ENCODE results near the gene PDE1A.

DNA sequence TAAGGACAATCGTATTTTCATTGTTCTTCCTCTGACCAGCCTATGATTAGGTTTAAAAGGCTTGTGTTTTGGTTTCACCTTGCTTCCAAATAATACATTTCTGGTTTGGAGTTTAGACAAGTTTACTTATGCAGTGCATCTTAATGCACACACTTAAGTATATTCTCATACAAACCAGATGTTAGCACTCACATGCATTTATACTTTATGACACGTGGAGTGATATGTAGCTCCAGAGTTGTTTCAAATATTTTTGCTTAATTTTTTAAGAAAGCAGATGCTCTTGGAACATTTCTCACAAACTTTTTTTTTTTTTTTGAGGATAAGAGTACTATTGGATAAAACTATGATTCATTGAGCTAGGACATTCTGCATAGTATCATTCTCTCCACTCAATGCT, 109.9 kb downstream of the PDE1A start:
- TF ChIP-seq ZNF544 (tag by site-specific recombination; IDR thresholded peaks at IDR 0.05) = no peak
- TF ChIP-seq ZNF558 (tag by site-specific recombination; IDR thresholded peaks at IDR 0.05) = no peak
- no peak for TF ChIP-seq ZBTB1 (tag by site-specific recombination; IDR thresholded peaks at IDR 0.05)
- TF ChIP-seq, protein P1, sequence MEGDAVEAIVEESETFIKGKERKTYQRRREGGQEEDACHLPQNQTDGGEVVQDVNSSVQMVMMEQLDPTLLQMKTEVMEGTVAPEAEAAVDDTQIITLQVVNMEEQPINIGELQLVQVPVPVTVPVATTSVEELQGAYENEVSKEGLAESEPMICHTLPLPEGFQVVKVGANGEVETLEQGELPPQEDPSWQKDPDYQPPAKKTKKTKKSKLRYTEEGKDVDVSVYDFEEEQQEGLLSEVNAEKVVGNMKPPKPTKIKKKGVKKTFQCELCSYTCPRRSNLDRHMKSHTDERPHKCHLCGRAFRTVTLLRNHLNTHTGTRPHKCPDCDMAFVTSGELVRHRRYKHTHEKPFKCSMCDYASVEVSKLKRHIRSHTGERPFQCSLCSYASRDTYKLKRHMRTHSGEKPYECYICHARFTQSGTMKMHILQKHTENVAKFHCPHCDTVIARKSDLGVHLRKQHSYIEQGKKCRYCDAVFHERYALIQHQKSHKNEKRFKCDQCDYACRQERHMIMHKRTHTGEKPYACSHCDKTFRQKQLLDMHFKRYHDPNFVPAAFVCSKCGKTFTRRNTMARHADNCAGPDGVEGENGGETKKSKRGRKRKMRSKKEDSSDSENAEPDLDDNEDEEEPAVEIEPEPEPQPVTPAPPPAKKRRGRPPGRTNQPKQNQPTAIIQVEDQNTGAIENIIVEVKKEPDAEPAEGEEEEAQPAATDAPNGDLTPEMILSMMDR (tag by site-specific recombination; IDR thresholded peaks at IDR 0.05) = no peak
- no peak for TF ChIP-seq ZNF423 (tag by site-specific recombination; IDR thresholded peaks at IDR 0.05)
- no peak for TF ChIP-seq FEZF1 (tag by site-specific recombination; IDR thresholded peaks at IDR 0.05)
- TF ChIP-seq, protein P2, sequence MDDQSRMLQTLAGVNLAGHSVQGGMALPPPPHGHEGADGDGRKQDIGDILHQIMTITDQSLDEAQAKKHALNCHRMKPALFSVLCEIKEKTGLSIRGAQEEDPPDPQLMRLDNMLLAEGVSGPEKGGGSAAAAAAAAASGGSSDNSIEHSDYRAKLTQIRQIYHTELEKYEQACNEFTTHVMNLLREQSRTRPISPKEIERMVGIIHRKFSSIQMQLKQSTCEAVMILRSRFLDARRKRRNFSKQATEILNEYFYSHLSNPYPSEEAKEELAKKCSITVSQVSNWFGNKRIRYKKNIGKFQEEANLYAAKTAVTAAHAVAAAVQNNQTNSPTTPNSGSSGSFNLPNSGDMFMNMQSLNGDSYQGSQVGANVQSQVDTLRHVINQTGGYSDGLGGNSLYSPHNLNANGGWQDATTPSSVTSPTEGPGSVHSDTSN (CRISPR knock-in tag; IDR thresholded peaks at IDR 0.05) = no peak
- no peak for TF ChIP-seq ZNF629 (tag by site-specific recombination; IDR thresholded peaks at IDR 0.05)
- TF ChIP-seq ZNF394 (tag by site-specific recombination; IDR thresholded peaks at IDR 0.05; ENCODE audit: borderline replicate concordance) = no peak
- TF ChIP-seq GFI1B (tag by site-specific recombination; IDR thresholded peaks at IDR 0.05) = no peak
- TF ChIP-seq, protein P3, sequence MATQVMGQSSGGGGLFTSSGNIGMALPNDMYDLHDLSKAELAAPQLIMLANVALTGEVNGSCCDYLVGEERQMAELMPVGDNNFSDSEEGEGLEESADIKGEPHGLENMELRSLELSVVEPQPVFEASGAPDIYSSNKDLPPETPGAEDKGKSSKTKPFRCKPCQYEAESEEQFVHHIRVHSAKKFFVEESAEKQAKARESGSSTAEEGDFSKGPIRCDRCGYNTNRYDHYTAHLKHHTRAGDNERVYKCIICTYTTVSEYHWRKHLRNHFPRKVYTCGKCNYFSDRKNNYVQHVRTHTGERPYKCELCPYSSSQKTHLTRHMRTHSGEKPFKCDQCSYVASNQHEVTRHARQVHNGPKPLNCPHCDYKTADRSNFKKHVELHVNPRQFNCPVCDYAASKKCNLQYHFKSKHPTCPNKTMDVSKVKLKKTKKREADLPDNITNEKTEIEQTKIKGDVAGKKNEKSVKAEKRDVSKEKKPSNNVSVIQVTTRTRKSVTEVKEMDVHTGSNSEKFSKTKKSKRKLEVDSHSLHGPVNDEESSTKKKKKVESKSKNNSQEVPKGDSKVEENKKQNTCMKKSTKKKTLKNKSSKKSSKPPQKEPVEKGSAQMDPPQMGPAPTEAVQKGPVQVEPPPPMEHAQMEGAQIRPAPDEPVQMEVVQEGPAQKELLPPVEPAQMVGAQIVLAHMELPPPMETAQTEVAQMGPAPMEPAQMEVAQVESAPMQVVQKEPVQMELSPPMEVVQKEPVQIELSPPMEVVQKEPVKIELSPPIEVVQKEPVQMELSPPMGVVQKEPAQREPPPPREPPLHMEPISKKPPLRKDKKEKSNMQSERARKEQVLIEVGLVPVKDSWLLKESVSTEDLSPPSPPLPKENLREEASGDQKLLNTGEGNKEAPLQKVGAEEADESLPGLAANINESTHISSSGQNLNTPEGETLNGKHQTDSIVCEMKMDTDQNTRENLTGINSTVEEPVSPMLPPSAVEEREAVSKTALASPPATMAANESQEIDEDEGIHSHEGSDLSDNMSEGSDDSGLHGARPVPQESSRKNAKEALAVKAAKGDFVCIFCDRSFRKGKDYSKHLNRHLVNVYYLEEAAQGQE (tag by site-specific recombination; IDR thresholded peaks at IDR 0.05) = no peak
